OCI-LY3 (cell line): ENCODE measurements around the gene MRPL33.
"Not testable (repeated sequence)": the region's sequence is repeated elsewhere in the genome, so short reads cannot be mapped to it uniquely, and the experiment has no call there.

Experiments
- H2AFZ ChIP-seq: fragments of 200-600, 300-600 bp; shearing (Covaris generic); 2 replicates; pipeline ENCODE4 v1.6.0; 2014; ENCODE audit warnings: antibody characterized with exemption, low read depth, low read length
- H3K27ac ChIP-seq: fragments of 200-600, 300-600 bp; sonication (generic); 2 replicates; pipeline ENCODE4 v1.5.1; 2014; ENCODE audit warnings: mild to moderate bottlenecking, low read length, moderate library complexity, mixed read lengths
- H3K27me3 ChIP-seq: fragments of 200-600, 300-600 bp; sonication (generic); 2 replicates; pipeline ENCODE4 v1.6.1; 2014; ENCODE audit warnings: low read depth, low read length, mixed read lengths
- H3K36me3 ChIP-seq: fragments of 200-600, 300-600 bp; sonication (generic); replicated peaks from 2 replicates; pipeline ENCODE3; 2014; ENCODE audit warnings: low read depth, low read length, mixed read lengths
- H3K4me1 ChIP-seq: fragments of 300-600, 200-600 bp; sonication (generic); 2 replicates; pipeline ENCODE4 v1.6.1; 2014; ENCODE audit warnings: low read length, mixed read lengths
- H3K4me2 ChIP-seq: fragments of 200-600, 300-600 bp; sonication (generic); 2 replicates; pipeline ENCODE4 v1.6.1; 2014; ENCODE audit warnings: low read length, mixed read lengths
- H3K4me3 ChIP-seq: fragments of 300-600, 200-600 bp; sonication (generic); 2 replicates; pipeline ENCODE4 v1.5.1; 2014; ENCODE audit warnings: antibody characterized with exemption, mild to moderate bottlenecking, low read length, moderate library complexity
- H3K79me2 ChIP-seq: fragments of 300-600, 200-600 bp; shearing (Covaris generic); 2 replicates; pipeline ENCODE4 v1.6.1; 2014; ENCODE audit warnings: mild to moderate bottlenecking, low read length, mixed read lengths
- H3K9ac ChIP-seq: fragments of 300-600, 200-600 bp; shearing (Covaris generic); 2 replicates; pipeline ENCODE4 v1.6.0; 2014; ENCODE audit warnings: mild to moderate bottlenecking, low read length, moderate library complexity
- H3K9me3 ChIP-seq: fragments of 200-600, 300-600 bp; shearing (Covaris generic); 2 replicates; pipeline ENCODE4 v1.6.1; 2014; ENCODE audit warnings: low read length, mixed read lengths; ENCODE audit not compliant: insufficient read depth
- H4K20me1 ChIP-seq: fragments of 200-600, 300-600 bp; sonication (generic); 2 replicates; pipeline ENCODE4 v1.6.1; 2016; ENCODE audit warnings: low read length, mixed read lengths; ENCODE audit not compliant: insufficient read depth
- CTCF ChIP-seq: fragments of 200-600, 300-600 bp; sonication (generic); IDR thresholded peaks from 2 replicates; pipeline ENCODE4 v1.5.1; 2014; ENCODE audit warnings: antibody characterized with exemption, low read length, low read depth
- EZH2phosphoT487 ChIP-seq: fragments of 200-600 bp; shearing (Covaris generic); IDR thresholded peaks from 2 replicates; pipeline ENCODE4 v1.6.1; 2018; ENCODE audit warnings: antibody characterized with exemption, mixed run types, low read depth

MRPL33 gene

GRCh38 chr2:27746325-27746724, 25.2 kb upstream of the MRPL33 start:
- Histone ChIP-seq H3K79me2 (no peaks in the 10 kb centered on the region), H3K27ac (no peak overlapping the region), H3K9ac (no peak overlapping the region), H4K20me1 (no peaks in the 10 kb centered on the region), H3K4me3 (no peak overlapping the region), H3K9me3 (no peaks in the 10 kb centered on the region), H3K4me1 (no peaks in the 10 kb centered on the region), H3K36me3 (no peaks in the 10 kb centered on the region), H3K4me2 (no peak overlapping the region), H3K27me3 (peaks cover 21% of the 10 kb centered on the region), H2AFZ (no peak overlapping the region)
- no peak for TF ChIP-seq CTCF

GRCh38 chr2:27747827-27748352, 23.6 kb upstream of the MRPL33 start:
- TF ChIP-seq CTCF (no peak), EZH2phosphoT487 (no peak)
- H3K79me2 ChIP-seq: no peaks in the 10 kb centered on the region
- peaks cover 21% of the 10 kb centered on the region for H3K27me3 ChIP-seq
- H3K4me3 ChIP-seq: no peak overlapping the region
- H3K4me2 ChIP-seq: no peak overlapping the region
- H3K4me1 ChIP-seq: peaks cover 8% of the 10 kb centered on the region
- H2AFZ ChIP-seq: no peak overlapping the region
- H3K9ac ChIP-seq: no peak overlapping the region
- H3K36me3 ChIP-seq: no peaks in the 10 kb centered on the region
- no peaks in the 10 kb centered on the region for H4K20me1 ChIP-seq
- no peaks in the 10 kb centered on the region for H3K9me3 ChIP-seq
- no peak overlapping the region for H3K27ac ChIP-seq

GRCh38 chr2:27748803-27749554, 22.5 kb upstream of the MRPL33 start:
- not testable (repeated sequence) for H3K79me2 ChIP-seq, H3K9ac ChIP-seq, H4K20me1 ChIP-seq, H3K9me3 ChIP-seq, H3K4me3 ChIP-seq, H3K4me2 ChIP-seq, H3K27ac ChIP-seq, H3K36me3 ChIP-seq, H2AFZ ChIP-seq
- peaks cover 16% of the 10 kb centered on the region for H3K4me1 ChIP-seq
- H3K27me3 ChIP-seq: peaks cover 21% of the 10 kb centered on the region

GRCh38 chr2:27751377-27751776, 20.1 kb upstream of the MRPL33 start:
- Histone ChIP-seq H2AFZ (no peak overlapping the region), H3K36me3 (no peaks in the 10 kb centered on the region), H3K27ac (no peak overlapping the region), H3K9ac (no peak overlapping the region), H4K20me1 (no peaks in the 10 kb centered on the region), H3K4me2 (no peak overlapping the region), H3K4me1 (peaks cover 21% of the 10 kb centered on the region), H3K79me2 (no peaks in the 10 kb centered on the region), H3K27me3 (peaks cover 21% of the 10 kb centered on the region), H3K4me3 (no peak overlapping the region), H3K9me3 (no peaks in the 10 kb centered on the region)
- TF ChIP-seq CTCF (no peak), EZH2phosphoT487 (no peak)
